Measurements from ENCODE around the gene AMBP. TPM values are rescaled to one million over a fixed set of nuclear protein-coding genes. Genes with fewer than 3 reads are reported as not detected.

The AMBP gene
- polyA plus RNA-seq, 1 experiment, result 0.22 TPM

DNA sequence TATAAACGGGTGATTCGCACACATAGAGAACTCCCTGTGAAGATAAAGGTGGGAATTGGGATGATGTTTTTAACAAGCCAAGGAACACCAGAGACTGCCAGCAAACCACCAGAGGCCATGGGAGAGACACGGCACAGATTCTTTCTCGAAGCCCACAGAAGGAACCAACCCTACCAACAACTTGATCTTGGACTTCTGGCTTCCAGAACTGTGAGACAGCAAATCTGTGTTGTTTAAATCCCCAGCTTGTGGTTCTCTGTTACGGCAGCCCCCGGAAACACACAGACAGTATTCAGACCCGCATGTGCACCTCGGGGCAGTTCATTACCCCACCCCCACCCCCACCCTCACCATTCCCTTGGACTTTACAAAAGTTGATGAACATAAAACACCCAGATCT lies 12.8 kb downstream of the AMBP start:
- no peaks in the 10 kb centered on the region for H3K36me3 ChIP-seq (ENCODE audit: control insufficient read depth, insufficient read depth, low read length)
- peaks cover 14% of the 10 kb centered on the region for H3K27me3 ChIP-seq (ENCODE audit: control insufficient read depth, insufficient read depth, low read length)
- CTCF ChIA-PET, result interaction anchor here (1.3 kb wide), 1 partner anchor 17 kb away, joined by 5 read pairs; no protein-coding TSS in a partner anchor
- TF ChIP-seq, protein P1, sequence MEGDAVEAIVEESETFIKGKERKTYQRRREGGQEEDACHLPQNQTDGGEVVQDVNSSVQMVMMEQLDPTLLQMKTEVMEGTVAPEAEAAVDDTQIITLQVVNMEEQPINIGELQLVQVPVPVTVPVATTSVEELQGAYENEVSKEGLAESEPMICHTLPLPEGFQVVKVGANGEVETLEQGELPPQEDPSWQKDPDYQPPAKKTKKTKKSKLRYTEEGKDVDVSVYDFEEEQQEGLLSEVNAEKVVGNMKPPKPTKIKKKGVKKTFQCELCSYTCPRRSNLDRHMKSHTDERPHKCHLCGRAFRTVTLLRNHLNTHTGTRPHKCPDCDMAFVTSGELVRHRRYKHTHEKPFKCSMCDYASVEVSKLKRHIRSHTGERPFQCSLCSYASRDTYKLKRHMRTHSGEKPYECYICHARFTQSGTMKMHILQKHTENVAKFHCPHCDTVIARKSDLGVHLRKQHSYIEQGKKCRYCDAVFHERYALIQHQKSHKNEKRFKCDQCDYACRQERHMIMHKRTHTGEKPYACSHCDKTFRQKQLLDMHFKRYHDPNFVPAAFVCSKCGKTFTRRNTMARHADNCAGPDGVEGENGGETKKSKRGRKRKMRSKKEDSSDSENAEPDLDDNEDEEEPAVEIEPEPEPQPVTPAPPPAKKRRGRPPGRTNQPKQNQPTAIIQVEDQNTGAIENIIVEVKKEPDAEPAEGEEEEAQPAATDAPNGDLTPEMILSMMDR (IDR thresholded peaks at IDR 0.05; ENCODE audit: insufficient read depth, low read depth, low read length), result no peak
- DNase-seq (ENCODE audit: low read depth), result no peak
- POLR2A ChIA-PET, result no interaction called here
- no peak overlapping the region for H3K4me3 ChIP-seq (ENCODE audit: low read depth, low read length)

DNA sequence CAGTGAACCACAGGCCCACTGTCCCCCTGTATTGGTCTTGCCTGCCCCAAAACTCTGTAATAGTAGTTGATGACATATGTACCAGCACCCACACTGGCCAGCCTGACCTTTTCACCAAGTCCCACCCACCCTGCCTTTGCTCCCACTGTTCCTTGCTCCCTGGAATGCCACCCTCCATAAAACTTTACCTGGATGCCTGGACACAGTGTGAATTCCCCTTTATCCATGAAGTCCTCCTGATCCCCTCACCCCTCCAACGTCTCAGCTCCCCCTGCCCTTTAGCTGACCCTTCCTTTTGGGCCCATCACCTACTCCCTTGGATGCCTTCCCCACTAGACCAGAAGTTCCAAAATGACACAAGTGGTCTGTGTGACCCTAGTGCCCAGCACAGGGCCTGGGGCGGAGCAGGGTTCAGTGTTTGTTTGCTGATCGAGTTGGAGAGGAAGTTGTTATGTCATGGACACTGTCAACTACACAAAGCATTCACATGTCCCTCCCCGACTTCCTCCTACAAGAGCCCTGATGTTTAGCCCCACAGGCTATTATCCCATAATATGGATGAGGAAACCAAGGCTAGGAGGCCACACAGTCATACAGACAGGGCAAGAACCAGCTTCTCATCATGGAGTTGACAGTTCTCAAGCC lies 16.1 kb downstream of the AMBP start:
- Histone ChIP-seq H3K4me3 (ENCODE audit: low read depth, low read length) (no peak overlapping the region), H3K36me3 (ENCODE audit: control insufficient read depth, insufficient read depth, low read length) (no peaks in the 10 kb centered on the region), H3K27me3 (ENCODE audit: control insufficient read depth, insufficient read depth, low read length) (peaks cover 14% of the 10 kb centered on the region)
- CTCF ChIA-PET, result interaction anchor here (0.9 to 1.5 kb wide), 2 partner anchors 21 to 185 kb away, joined by 4 to 6 read pairs; no protein-coding TSS in a partner anchor
- DNase-seq (ENCODE audit: low read depth), result no peak
- POLR2A ChIA-PET, result no interaction called here
- TF ChIP-seq, protein P1 (IDR thresholded peaks at IDR 0.05; ENCODE audit: insufficient read depth, low read depth, low read length), result no peak

DNA sequence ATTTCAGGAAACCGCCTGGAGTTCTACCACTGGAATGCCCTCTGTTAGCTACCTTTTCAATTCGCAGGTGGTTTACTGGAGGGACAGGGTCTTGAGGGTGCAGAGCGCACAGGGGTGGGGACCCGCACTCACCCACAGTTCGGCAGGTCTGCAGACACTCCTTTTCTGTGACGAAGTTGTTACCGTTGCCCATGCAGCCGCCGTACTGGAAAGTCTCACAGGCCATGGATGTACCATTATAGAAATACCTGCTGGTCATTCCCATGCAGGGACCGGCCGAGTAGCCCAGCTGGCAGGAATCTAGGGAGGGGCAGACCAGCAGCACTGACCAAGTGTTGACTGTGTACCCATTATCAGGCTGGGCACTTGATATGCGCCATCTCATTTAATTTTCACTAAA lies 16.8 kb downstream of the AMBP start:
- no peaks in the 10 kb centered on the region; the same call in 1 of the 2 replicates for H3K36me3 ChIP-seq (ENCODE audit: control insufficient read depth, insufficient read depth, low read length)
- H3K27me3 ChIP-seq (ENCODE audit: control insufficient read depth, insufficient read depth, low read length), result peaks cover 14% of the 10 kb centered on the region
- POLR2A ChIA-PET, result no interaction called here
- no peak overlapping the region for H3K4me3 ChIP-seq (ENCODE audit: low read depth, low read length)
- TF ChIP-seq, protein P1 (IDR thresholded peaks at IDR 0.05; ENCODE audit: insufficient read depth, low read depth, low read length), result no peak
- CTCF ChIA-PET, result interaction anchor here (0.9 kb wide), 1 partner anchor 185 kb away, joined by 4 read pairs; no protein-coding TSS in a partner anchor
- no peak for DNase-seq (ENCODE audit: low read depth)

DNA sequence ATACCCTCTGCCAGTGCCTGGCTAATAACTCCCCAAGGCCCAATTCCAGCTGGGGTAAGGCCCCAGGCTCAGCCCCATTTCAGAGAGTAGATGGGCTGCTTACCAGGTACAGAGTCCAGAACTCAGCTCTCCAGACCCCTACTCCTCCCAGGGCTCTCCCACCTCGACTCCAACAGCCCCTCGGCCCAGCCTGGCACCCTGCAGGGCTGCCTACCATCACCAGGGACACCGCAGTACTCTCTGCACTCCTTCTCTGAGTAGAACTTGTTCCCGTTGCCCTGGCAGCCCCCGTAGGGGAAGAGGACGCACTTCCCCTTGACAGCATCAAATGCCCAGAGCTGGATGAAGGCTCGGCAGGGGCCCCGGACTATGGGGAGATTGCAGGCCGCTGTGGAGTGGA lies 17.4 kb downstream of the AMBP start:
- CTCF ChIA-PET, result interaction anchor here (1.1 to 1.2 kb wide), 2 partner anchors 24 to 47 kb away, joined by 3 read pairs; no protein-coding TSS in a partner anchor

DNA sequence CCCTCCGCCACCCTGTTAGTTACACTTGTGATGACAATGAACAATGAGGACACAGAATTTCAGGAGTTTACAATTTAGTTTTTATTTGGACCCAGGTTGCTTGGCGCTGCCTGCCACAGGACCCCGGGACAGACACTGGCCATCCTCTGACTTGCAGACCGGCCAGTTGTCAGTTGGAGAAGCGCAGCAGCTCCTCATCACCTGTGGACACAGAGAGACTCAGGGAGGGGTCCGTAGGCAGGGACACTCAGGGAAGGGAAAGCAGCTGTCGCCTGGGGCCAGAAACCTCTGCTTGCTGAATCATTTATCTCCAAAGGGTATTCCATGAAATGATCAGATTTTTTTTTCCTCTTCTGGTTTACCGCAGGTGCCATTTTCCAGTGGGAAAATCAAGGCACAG lies 18.0 kb downstream of the AMBP start:
- Histone ChIP-seq H3K27me3 (ENCODE audit: control insufficient read depth, insufficient read depth, low read length) (peaks cover 10% of the 10 kb centered on the region), H3K36me3 (ENCODE audit: control insufficient read depth, insufficient read depth, low read length) (no peaks in the 10 kb centered on the region; the same call in 1 of the 2 replicates), H3K4me3 (ENCODE audit: low read depth, low read length) (no peak overlapping the region)
- TF ChIP-seq, protein P1 (IDR thresholded peaks at IDR 0.05; ENCODE audit: insufficient read depth, low read depth, low read length), result no peak
- ChIA-PET POLR2A (interaction anchor here (0.6 kb wide), 1 partner anchor 268 kb away, joined by 3 read pairs; no protein-coding TSS in a partner anchor), CTCF (interaction anchor here (1.1 to 1.4 kb wide), 4 partner anchors 22 to 184 kb away, joined by 3 to 7 read pairs (median 4); partner anchors contain the start of gene ZNF618)
- DNase-seq (ENCODE audit: low read depth), result no peak

More for the DNA sequence above, 17.4 kb downstream of the AMBP start:
- TF ChIP-seq, protein P1 (IDR thresholded peaks at IDR 0.05; ENCODE audit: insufficient read depth, low read depth, low read length), result no peak
- POLR2A ChIA-PET, result no interaction called here
- H3K36me3 ChIP-seq (ENCODE audit: control insufficient read depth, insufficient read depth, low read length), result no peaks in the 10 kb centered on the region; the same call in 1 of the 2 replicates
- H3K27me3 ChIP-seq (ENCODE audit: control insufficient read depth, insufficient read depth, low read length), result peaks cover 12% of the 10 kb centered on the region
- H3K4me3 ChIP-seq (ENCODE audit: low read depth, low read length), result no peak overlapping the region
- DNase-seq (ENCODE audit: low read depth), result no peak
